ENCODE results near the gene HECTD4. TPM values are rescaled to one million over a fixed set of nuclear protein-coding genes. Genes with fewer than 3 reads are reported as not detected.
"Not testable (repeated sequence)": the region's sequence is repeated elsewhere in the genome, so short reads cannot be mapped to it uniquely, and the experiment has no call there.

HECTD4 gene
- total RNA-seq, 2 donors from 2014 or later, result 54.3 to 60.9 TPM

DNA sequence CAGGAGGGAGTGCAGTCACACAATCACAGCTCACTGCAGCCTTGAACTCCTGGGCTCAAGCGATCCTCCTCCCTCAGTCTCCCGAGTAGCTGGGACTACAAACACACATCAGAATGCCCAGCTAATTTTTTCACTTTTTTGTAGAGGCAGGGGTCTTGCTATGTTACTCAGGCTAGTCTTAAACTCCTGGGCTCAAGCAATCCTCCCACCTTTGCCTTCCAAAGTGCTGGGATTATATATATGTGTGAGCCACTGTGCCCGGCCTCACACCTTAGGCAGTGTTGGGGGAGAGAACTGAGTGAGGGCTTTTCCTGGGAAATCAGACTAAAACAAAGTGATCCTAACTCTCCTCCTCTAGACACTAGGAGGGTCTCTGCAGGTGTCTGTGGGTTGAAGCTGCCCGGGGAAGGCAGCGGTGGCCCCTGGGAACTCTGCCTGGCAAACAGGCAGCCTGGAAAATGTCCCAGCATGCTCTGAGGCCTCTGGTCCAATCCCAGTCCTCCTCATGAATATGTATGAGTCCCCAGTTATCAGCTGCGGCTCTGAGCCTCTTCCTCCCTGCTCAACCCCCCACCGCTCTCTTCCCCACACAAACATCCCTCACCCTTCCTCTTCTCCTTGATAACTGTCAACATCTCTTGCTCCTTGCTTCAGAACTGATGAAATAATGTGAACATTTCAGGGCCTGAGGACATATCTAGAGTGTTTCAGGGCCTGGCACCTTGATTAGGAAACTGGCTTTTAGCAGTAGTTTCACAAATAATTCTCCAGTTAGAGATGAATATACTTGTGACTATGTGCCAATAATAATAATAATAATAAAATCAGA lies 265.8 kb downstream of the HECTD4 start:
- no peak overlapping the region for H3K27ac Mint-ChIP-seq

GRCh38 chr12:112115259-112116045 lies 266.8 kb downstream of the HECTD4 start:
- H3K9me3 ChIP-seq (ENCODE audit: control insufficient read depth, low read length, poor library complexity, severe bottlenecking), result no peaks in the 10 kb centered on the region
- ATAC-seq, result no peak
- DNase-seq, result no peak
- Mint-ChIP-seq H3K36me3 (ENCODE audit: low read depth) (no peaks in the 10 kb centered on the region), H3K4me1 (peaks cover 6% of the 10 kb centered on the region), H3K27me3 (no peaks in the 10 kb centered on the region), H3K4me3 (no peak overlapping the region), H3K27ac (no peak overlapping the region)

More for the DNA sequence above, 265.8 kb downstream of the HECTD4 start:
- peak overlapping the region; percentile 74 for H3K4me3 Mint-ChIP-seq
- DNase-seq (no peak), ATAC-seq (peak; percentile 64)
- H3K27me3 Mint-ChIP-seq, result no peaks in the 10 kb centered on the region
- H3K36me3 Mint-ChIP-seq (ENCODE audit: low read depth), result peaks cover 2% of the 10 kb centered on the region
- no peaks in the 10 kb centered on the region for H3K9me3 ChIP-seq (ENCODE audit: control insufficient read depth, low read length, poor library complexity, severe bottlenecking)
- peaks cover 9% of the 10 kb centered on the region for H3K4me1 Mint-ChIP-seq

DNA sequence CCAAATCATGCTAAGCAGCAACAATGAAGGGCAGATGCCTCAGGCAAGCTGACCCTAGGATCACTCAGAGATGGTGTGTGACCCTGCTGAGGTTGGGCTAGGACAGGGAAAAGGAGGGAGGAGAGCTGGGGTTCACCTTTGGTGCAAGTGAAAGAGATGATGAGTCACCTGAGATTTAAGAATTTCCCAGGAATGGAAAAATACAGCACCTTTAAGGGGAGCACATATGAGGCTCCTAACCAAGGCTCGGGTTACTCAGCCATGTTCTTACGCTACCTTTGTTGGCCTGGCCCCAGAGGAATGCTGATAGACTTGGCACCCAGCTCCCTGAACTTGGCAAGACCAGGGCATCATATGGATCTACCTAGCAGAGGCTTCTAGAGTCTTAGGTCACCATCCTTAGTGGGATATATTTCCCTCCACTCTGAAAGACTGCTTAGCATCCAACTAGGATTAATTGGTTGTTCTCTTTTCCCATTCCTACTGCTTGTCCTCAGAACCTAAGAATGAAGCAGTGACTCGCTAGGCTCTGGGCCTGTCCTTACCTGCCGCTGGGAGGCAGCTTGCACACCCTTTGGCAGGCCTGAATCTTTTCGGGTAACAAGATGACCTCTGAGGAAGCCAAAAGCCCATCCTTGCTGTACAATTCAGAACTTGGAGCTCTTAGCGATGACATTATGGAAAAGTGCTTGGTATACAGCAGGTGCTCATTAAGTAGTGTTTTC lies 269.7 kb downstream of the HECTD4 start:
- H3K9me3 ChIP-seq (ENCODE audit: control insufficient read depth, low read length, poor library complexity, severe bottlenecking), result no peaks in the 10 kb centered on the region
- Mint-ChIP-seq H3K36me3 (ENCODE audit: low read depth) (no peaks in the 10 kb centered on the region), H3K4me1 (peaks cover 14% of the 10 kb centered on the region), H3K27me3 (no peaks in the 10 kb centered on the region), H3K4me3 (no peak overlapping the region), H3K27ac (no peak overlapping the region)
- ATAC-seq (no peak), DNase-seq (no peak)

GRCh38 chr12:112111931-112112330 lies 270.3 kb downstream of the HECTD4 start:
- H3K36me3 Mint-ChIP-seq (ENCODE audit: low read depth), result no peaks in the 10 kb centered on the region
- DNase-seq (no peak), ATAC-seq (no peak)
- H3K4me3 Mint-ChIP-seq, result no peak overlapping the region
- peaks cover 18% of the 10 kb centered on the region for H3K4me1 Mint-ChIP-seq
- no peaks in the 10 kb centered on the region for H3K27me3 Mint-ChIP-seq
- H3K9me3 ChIP-seq (ENCODE audit: control insufficient read depth, low read length, poor library complexity, severe bottlenecking), result no peaks in the 10 kb centered on the region
- no peak overlapping the region for H3K27ac Mint-ChIP-seq

DNA sequence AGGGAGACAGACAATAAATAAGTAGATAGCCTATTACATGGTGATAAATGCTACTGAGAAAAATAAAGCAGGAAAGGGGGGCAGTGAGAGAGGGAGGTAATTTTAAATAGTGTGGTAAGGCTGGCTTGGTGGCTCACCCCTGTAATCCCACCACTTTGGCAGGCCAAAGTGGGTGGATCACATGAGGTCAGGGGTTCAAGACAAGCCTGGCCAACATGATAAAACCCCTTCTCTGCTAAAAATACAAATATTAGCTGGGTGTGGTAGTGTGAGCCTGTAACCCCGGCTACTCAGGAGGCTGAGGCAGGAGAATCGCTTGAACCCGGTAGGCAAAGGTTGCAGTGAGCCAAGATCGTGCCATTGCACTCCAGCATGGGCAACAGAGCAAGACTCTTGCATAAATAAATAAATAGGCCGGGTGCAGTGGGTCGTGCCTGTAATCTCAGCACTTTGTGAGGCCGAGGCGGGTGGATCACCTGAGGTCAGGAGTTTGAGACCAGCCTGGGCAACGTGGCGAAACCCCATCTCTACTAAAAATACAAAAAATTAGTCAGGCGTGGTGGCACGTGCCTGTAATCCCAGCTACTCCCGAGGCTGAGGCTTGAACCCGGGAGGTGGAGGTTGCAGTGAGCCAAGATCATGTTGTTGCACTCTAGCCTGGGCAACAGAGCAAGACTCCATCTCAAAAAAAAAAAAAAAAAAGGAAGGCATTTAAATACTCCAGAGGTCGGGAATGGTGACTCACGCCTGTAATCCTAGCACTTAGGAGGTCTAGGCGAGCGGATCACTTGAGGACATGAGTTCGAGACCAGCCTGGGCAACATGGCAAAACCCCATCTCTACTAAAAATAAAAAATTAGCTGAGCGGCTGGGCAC lies 271.2 kb downstream of the HECTD4 start:
- not testable (repeated sequence) for H3K4me3 Mint-ChIP-seq; H3K36me3 Mint-ChIP-seq (ENCODE audit: low read depth); H3K9me3 ChIP-seq (ENCODE audit: control insufficient read depth, low read length, poor library complexity, severe bottlenecking); H3K27me3 Mint-ChIP-seq; H3K27ac Mint-ChIP-seq; DNase-seq; ATAC-seq
- peaks cover 19% of the 10 kb centered on the region for H3K4me1 Mint-ChIP-seq

Other genes with a start within 250 kb of the HECTD4 start
- 1,000 to 10,000 TPM; 1,682 to 1,686 TPM for gene RPL6, start 27.2 kb upstream of the HECTD4 start, total RNA-seq
- 10 to 100 TPM; 53.5 to 53.7 TPM for gene PTPN11, start 36.5 kb upstream of the HECTD4 start, total RNA-seq

Data from T-helper 17 cell (primary cell).